OCI-LY1 (cell line): ENCODE data around the gene DIDO1.

Experiments
- EZH2 ChIP-seq: fragments of 200-600 bp; sonication (generic), shearing (Covaris generic); IDR thresholded peaks from 2 replicates; pipeline ENCODE4 v1.8.0; 2017; ENCODE audit warnings: borderline replicate concordance, mixed run types, mild to moderate bottlenecking, antibody characterized with exemption, low read length, moderate library complexity, mixed read lengths
- TF ChIP-seq, protein P1 (sequence below): fragments of 200-600 bp; sonication (generic), shearing (Covaris generic); IDR thresholded peaks from 2 replicates; pipeline ENCODE4 v1.5.1; 2017; ENCODE audit warnings: mild to moderate bottlenecking, antibody characterized with exemption, low read length, moderate library complexity, mixed read lengths

DNA sequence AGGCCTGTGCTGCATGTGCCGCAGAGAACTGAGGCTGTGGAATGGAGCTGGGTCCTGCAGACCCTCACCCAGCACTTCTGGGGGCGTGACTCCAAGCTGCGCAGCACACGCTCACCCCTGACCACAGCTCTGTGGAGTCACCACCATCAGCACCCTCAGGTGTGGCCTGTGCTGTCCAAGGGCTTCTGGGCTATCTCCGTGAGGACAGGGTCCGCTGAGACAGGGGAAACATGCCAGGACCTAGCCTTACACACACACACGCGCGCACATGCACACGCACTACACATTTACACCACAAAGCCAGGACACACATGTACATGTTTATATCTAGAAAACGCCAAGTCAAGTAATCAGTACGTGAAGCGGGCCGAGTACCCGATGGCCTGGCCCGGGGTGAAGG is 37.9 kb downstream of the DIDO1 start:
- TF ChIP-seq, protein P1, sequence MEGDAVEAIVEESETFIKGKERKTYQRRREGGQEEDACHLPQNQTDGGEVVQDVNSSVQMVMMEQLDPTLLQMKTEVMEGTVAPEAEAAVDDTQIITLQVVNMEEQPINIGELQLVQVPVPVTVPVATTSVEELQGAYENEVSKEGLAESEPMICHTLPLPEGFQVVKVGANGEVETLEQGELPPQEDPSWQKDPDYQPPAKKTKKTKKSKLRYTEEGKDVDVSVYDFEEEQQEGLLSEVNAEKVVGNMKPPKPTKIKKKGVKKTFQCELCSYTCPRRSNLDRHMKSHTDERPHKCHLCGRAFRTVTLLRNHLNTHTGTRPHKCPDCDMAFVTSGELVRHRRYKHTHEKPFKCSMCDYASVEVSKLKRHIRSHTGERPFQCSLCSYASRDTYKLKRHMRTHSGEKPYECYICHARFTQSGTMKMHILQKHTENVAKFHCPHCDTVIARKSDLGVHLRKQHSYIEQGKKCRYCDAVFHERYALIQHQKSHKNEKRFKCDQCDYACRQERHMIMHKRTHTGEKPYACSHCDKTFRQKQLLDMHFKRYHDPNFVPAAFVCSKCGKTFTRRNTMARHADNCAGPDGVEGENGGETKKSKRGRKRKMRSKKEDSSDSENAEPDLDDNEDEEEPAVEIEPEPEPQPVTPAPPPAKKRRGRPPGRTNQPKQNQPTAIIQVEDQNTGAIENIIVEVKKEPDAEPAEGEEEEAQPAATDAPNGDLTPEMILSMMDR = no peak
- no peak for TF ChIP-seq EZH2
